Caco-2 (cell line): ENCODE data around the gene PROSER3. TPM values are rescaled to one million over a fixed set of nuclear protein-coding genes. Genes with fewer than 3 reads are reported as not detected.

Experiments used
- BruUV-seq: library from RNA; stranded (reverse); fragments of 400-500 nt; replicated peaks from 2 replicates; lab custom pipeline; 2021; lab: Mats Ljungman, UMichigan
- CTCF ChIA-PET: fragments of 300-600 bp; sonication (Branson Sonifier 250); formaldehyde crosslinking; loops from one replicate; lab custom pipeline; 2022; ENCODE audit warnings: antibody characterized with exemption; lab: Charles Lee
- POLR2A ChIA-PET: fragments of 300-600 bp; sonication (Branson Sonifier 250); formaldehyde crosslinking; loops from one replicate; lab custom pipeline; 2022; ENCODE audit warnings: antibody characterized with exemption; lab: Charles Lee
- DNase-seq, 2 experiments: peaks; one replicate each; pipeline versions ENCODE4 v3.0.0 to v3.0.0-alpha.2; 2020 to 2022
- H3K27me3 ChIP-seq: replicated peaks from 2 replicates; pipeline ENCODE4 v1.6.0; 2011; ENCODE audit warnings: low read length; ENCODE audit not compliant: control insufficient read depth, insufficient read depth
- H3K36me3 ChIP-seq: 2 replicates; pipeline ENCODE4 v1.5.1; 2011; ENCODE audit warnings: low read length; ENCODE audit not compliant: control insufficient read depth, insufficient read depth
- H3K4me1 ChIP-seq: fragments of 250-450 bp; sonication (Bioruptor Pico); 2 replicates; pipeline ENCODE4 v1.5.1; 2020; ENCODE audit warnings: mild to moderate bottlenecking
- H3K4me3 ChIP-seq: 2 replicates; pipeline ENCODE4 v1.5.1; 2011; ENCODE audit warnings: low read depth, mild to moderate bottlenecking, control low read depth, low read length
- H3K9me3 ChIP-seq: fragments of 250-450 bp; sonication (Bioruptor Pico); 2 replicates; pipeline ENCODE4 v1.5.1; 2020; ENCODE audit warnings: mild to moderate bottlenecking, moderate library complexity
- H3K27ac Mint-ChIP-seq: one replicate; pipeline ENCODE4 v1.8.0; 2022; ENCODE audit warnings: mixed read lengths; ENCODE audit not compliant: unreplicated experiment
- H3K27me3 Mint-ChIP-seq: one replicate; pipeline ENCODE4 v1.8.0; 2022; ENCODE audit warnings: mixed read lengths; ENCODE audit not compliant: insufficient read depth, unreplicated experiment
- H3K36me3 Mint-ChIP-seq: one replicate; pipeline ENCODE4 v1.8.0; 2022; ENCODE audit warnings: mild to moderate bottlenecking, mixed read lengths; ENCODE audit not compliant: insufficient read depth, unreplicated experiment
- H3K4me1 Mint-ChIP-seq: one replicate; pipeline ENCODE4 v1.8.0; 2022; ENCODE audit warnings: low read depth, mixed read lengths; ENCODE audit not compliant: unreplicated experiment
- H3K4me3 Mint-ChIP-seq: one replicate; pipeline ENCODE4 v1.8.0; 2022; ENCODE audit warnings: mild to moderate bottlenecking, moderate library complexity, mixed read lengths; ENCODE audit not compliant: unreplicated experiment
- H3K9me3 Mint-ChIP-seq: one replicate; pipeline ENCODE4 v1.8.0; 2022; ENCODE audit warnings: mixed read lengths; ENCODE audit not compliant: unreplicated experiment
- CTCF ChIP-seq, 2 experiments: fragments of 200-600 bp in 1 of 2; IDR thresholded peaks; 1 replicate in 1 of 2; 2 replicates in 1 of 2; pipeline versions ENCODE4 v1.5.1 to v1.8.0; 2011 to 2022; ENCODE audit warnings: antibody characterized with exemption in 1 of 2, control low read depth in 1 of 2, inconsistent platforms in 1 of 2, low read depth in 1 of 2, low read length in 1 of 2, mild to moderate bottlenecking in 1 of 2, moderate library complexity in 1 of 2; ENCODE audit not compliant: insufficient read depth in 1 of 2, severe bottlenecking in 1 of 2, unreplicated experiment in 1 of 2
- intact Hi-C: fragments of 100-400 bp; cut with micrococcal nuclease; formaldehyde crosslinking; loops from one replicate; pipeline ENCODE4 v1.10.0; 2022; ENCODE audit not compliant: unreplicated experiment
- total RNA-seq: library from RNA; stranded (reverse); gene quantifications from 2 replicates; pipeline ENCODE4 v1.2.3, GENCODE V29; 2022

Gene PROSER3
- total RNA-seq, 1 experiment from 2014 or later, result 34.6 TPM

- H3K27me3 ChIP-seq, result no peaks in the 10 kb centered on the region
- no TSS peak for BruUV-seq
- Mint-ChIP-seq H3K9me3 (no peaks in the 10 kb centered on the region), H3K36me3 (no peaks in the 10 kb centered on the region), H3K27ac (no peak overlapping the region), H3K4me1 (peaks cover 8% of the 10 kb centered on the region), H3K4me3 (no peak overlapping the region), H3K27me3 (no peaks in the 10 kb centered on the region)
- POLR2A ChIA-PET, result no interaction called here
- no peaks in the 10 kb centered on the region for H3K36me3 ChIP-seq
- CTCF ChIA-PET, result no interaction called here
- H3K4me1 ChIP-seq, result no peaks in the 10 kb centered on the region
- no peak overlapping the region for H3K4me3 ChIP-seq
- no peak for DNase-seq
- no peak for TF ChIP-seq CTCF (IDR thresholded peaks at IDR 0.05; ENCODE audit: insufficient read depth in 1 of 2, low read depth in 1 of 2, low read length in 1 of 2, severe bottlenecking in 1 of 2, unreplicated experiment in 1 of 2)
- H3K9me3 ChIP-seq, result no peaks in the 10 kb centered on the region
- intact Hi-C loops, result no loop called here
Observed at GRCh38 chr19:35787227-35787799, 29.3 kb downstream of the PROSER3 start.

GRCh38 chr19:35788205-35788960 lies 30.4 kb downstream of the PROSER3 start:
- Mint-ChIP-seq H3K4me1 (peaks cover 2% of the 10 kb centered on the region), H3K27ac (no peak overlapping the region), H3K9me3 (no peaks in the 10 kb centered on the region), H3K27me3 (peaks cover 3% of the 10 kb centered on the region), H3K4me3 (no peak overlapping the region), H3K36me3 (no peaks in the 10 kb centered on the region)
- ChIA-PET CTCF (no interaction called here), POLR2A (no interaction called here)
- no peak for DNase-seq
- Histone ChIP-seq H3K4me1 (no peaks in the 10 kb centered on the region), H3K9me3 (no peaks in the 10 kb centered on the region), H3K36me3 (no peaks in the 10 kb centered on the region), H3K4me3 (no peak overlapping the region), H3K27me3 (no peaks in the 10 kb centered on the region)
- intact Hi-C loops, result no loop called here
- no peak for TF ChIP-seq CTCF (IDR thresholded peaks at IDR 0.05; ENCODE audit: insufficient read depth in 1 of 2, low read depth in 1 of 2, low read length in 1 of 2, severe bottlenecking in 1 of 2, unreplicated experiment in 1 of 2)
- BruUV-seq, result no TSS peak

GRCh38 chr19:35789195-35789977 lies 31.4 kb downstream of the PROSER3 start:
- no peak for TF ChIP-seq CTCF (IDR thresholded peaks at IDR 0.05; ENCODE audit: insufficient read depth in 1 of 2, low read depth in 1 of 2, low read length in 1 of 2, severe bottlenecking in 1 of 2, unreplicated experiment in 1 of 2)
- ChIA-PET CTCF (no interaction called here), POLR2A (interaction anchor here (0.6 kb wide), 1 partner anchor 1672 kb away, joined by 13 read pairs; no protein-coding TSS in a partner anchor)
- no peaks in the 10 kb centered on the region for H3K4me1 Mint-ChIP-seq
- no peaks in the 10 kb centered on the region for H3K9me3 ChIP-seq
- intact Hi-C loops, result no loop called here
- H3K36me3 ChIP-seq, result no peaks in the 10 kb centered on the region
- no peak overlapping the region for H3K4me3 Mint-ChIP-seq
- peaks cover 5% of the 10 kb centered on the region for H3K36me3 Mint-ChIP-seq
- no peak overlapping the region for H3K27ac Mint-ChIP-seq
- no peaks in the 10 kb centered on the region for H3K9me3 Mint-ChIP-seq
- BruUV-seq, result no TSS peak
- no peaks in the 10 kb centered on the region for H3K27me3 ChIP-seq
- DNase-seq, result no peak
- H3K4me3 ChIP-seq, result no peak overlapping the region
- H3K4me1 ChIP-seq, result no peaks in the 10 kb centered on the region
- H3K27me3 Mint-ChIP-seq, result peaks cover 5% of the 10 kb centered on the region
